A673 (cell line): Measurements from ENCODE around the gene SLC38A2. TPM values are rescaled to one million over a fixed set of nuclear protein-coding genes. Genes with fewer than 3 reads are reported as not detected.

Experiments
- BruUV-seq: library from RNA; stranded (reverse); fragments of 400-500 nt; replicated peaks from 2 replicates; lab custom pipeline; 2021; lab: Mats Ljungman, UMichigan
- CTCF ChIA-PET: fragments of 300-600 bp; sonication (Branson Sonifier 250); formaldehyde crosslinking; loops from one replicate; lab custom pipeline; 2022; ENCODE audit warnings: antibody characterized with exemption; lab: Charles Lee
- POLR2A ChIA-PET: fragments of 300-600 bp; sonication (Branson Sonifier 250); formaldehyde crosslinking; loops from one replicate; lab custom pipeline; 2022; ENCODE audit warnings: antibody characterized with exemption; ENCODE audit not compliant: low non-redundant PET; lab: Charles Lee
- DNase-seq: peaks from one replicate; pipeline ENCODE4 v3.0.0-alpha.2; 2015; ENCODE audit warnings: low spot score
- H3K27ac ChIP-seq: fragments of 200-600 bp; sonication (generic); 2 replicates; pipeline ENCODE4 v1.5.1; 2016; ENCODE audit warnings: mixed run types, low read depth, mild to moderate bottlenecking, mixed read lengths, antibody characterized with exemption, low read length; ENCODE audit not compliant: poor library complexity, severe bottlenecking
- H3K27me3 ChIP-seq: fragments of 200-600 bp; sonication (generic); replicated peaks from 2 replicates; pipeline ENCODE4 v1.6.1; 2017; ENCODE audit warnings: mixed run types, low read depth, mild to moderate bottlenecking, mixed read lengths, antibody characterized with exemption, low read length; ENCODE audit not compliant: insufficient read depth, poor library complexity
- H3K36me3 ChIP-seq: fragments of 200-600 bp; sonication (generic); 2 replicates; pipeline ENCODE4 v1.6.1; 2016; ENCODE audit warnings: mixed run types, mild to moderate bottlenecking, mixed read lengths, antibody characterized with exemption, low read length; ENCODE audit not compliant: insufficient read depth, poor library complexity, severe bottlenecking
- H3K4me1 ChIP-seq: fragments of 200-600 bp; sonication (generic); 2 replicates; pipeline ENCODE4 v1.6.1; 2017; ENCODE audit warnings: mixed run types, mild to moderate bottlenecking, mixed read lengths, antibody characterized with exemption, low read length; ENCODE audit not compliant: insufficient read depth, poor library complexity, severe bottlenecking
- H3K4me3 ChIP-seq: fragments of 200-600 bp; sonication (generic); 2 replicates; pipeline ENCODE4 v1.5.1; 2016; ENCODE audit warnings: low read depth, mixed run types, mild to moderate bottlenecking, mixed read lengths, low read length; ENCODE audit not compliant: poor library complexity, severe bottlenecking
- H3K9me3 ChIP-seq: fragments of 200-600 bp; sonication (generic); 2 replicates; pipeline ENCODE4 v1.6.1; 2016; ENCODE audit warnings: mixed run types, low read depth, mild to moderate bottlenecking, mixed read lengths, antibody characterized with exemption, low read length; ENCODE audit not compliant: poor library complexity, severe bottlenecking
- CTCF ChIP-seq: fragments of 300-800, 200-600 bp; sonication (generic); conservative IDR thresholded peaks from 2 replicates; pipeline ENCODE4 v1.5.1; 2017; ENCODE audit warnings: low read depth, mild to moderate bottlenecking, antibody characterized with exemption, low read length, moderate library complexity, mixed read lengths
- EZH2 ChIP-seq: fragments of 200-600 bp; sonication (generic); IDR thresholded peaks from 2 replicates; pipeline ENCODE4 v1.6.1; 2017; ENCODE audit warnings: borderline replicate concordance, low read depth, mild to moderate bottlenecking, mixed read lengths, antibody characterized with exemption, low read length; ENCODE audit not compliant: poor library complexity, severe bottlenecking
- intact Hi-C: fragments of 100-400 bp; cut with micrococcal nuclease; formaldehyde crosslinking; loops from one replicate; pipeline ENCODE4 v1.10.0; 2022; ENCODE audit not compliant: unreplicated experiment
- total RNA-seq: library from RNA; stranded (reverse); gene quantifications from 2 replicates; pipeline ENCODE4 v1.2.3, GENCODE V29; 2021

The SLC38A2 gene
- total RNA-seq, 1 experiment from 2014 or later: 440 TPM

DNA sequence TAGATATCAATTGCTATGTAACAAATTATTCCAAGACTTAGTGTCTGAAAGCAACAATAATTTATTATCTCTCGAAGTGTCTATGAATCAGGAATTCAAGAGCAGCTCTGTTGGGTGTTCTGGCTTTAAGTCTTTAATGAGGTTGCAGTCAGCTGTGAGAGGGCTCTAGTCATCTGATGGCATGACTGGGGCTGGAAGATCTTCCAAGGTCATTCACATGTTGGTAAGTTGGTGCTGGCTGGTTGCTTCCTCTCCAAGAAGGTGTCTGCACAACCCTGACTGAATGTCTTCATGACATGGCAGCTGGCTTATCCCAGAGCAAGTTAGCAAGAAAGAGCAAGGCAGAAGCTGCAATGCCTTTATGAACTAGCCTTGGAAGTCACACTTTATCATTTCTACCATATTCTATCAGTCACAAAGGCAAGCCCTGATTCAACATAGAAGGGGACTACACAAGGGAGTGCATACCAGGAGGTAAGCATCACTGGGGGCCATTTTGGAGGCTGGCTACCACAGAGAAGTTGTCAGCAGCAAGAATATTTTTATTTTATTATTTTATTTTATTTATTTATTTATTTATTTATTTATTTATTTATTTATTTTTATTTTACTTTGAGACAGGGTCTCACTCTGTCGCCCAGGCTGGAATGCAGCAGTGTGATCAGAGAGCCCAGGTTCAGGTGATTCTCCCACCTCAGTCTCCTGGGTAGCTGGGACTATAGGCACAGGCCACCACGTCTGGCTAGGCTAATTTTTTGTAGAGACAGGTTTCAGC, 7.6 kb upstream of the SLC38A2 start:
- POLR2A ChIA-PET: interaction anchor here (0.5 to 0.6 kb wide), 2 partner anchors 111 to 254 kb away, joined by 3 to 4 read pairs; partner anchors contain the start of gene SLC38A1
- no peaks in the 10 kb centered on the region for H3K36me3 ChIP-seq
- H3K4me3 ChIP-seq: no peak overlapping the region
- H3K4me1 ChIP-seq: peaks cover 24% of the 10 kb centered on the region
- TF ChIP-seq EZH2 (no peak), CTCF (no peak)
- intact Hi-C loops: no loop called here
- no peak overlapping the region for H3K27ac ChIP-seq
- CTCF ChIA-PET: no interaction called here
- no peak for DNase-seq
- no TSS peak for BruUV-seq
- no peaks in the 10 kb centered on the region for H3K27me3 ChIP-seq
- no peaks in the 10 kb centered on the region for H3K9me3 ChIP-seq

GRCh38 chr12:46379352-46379751, 6.8 kb upstream of the SLC38A2 start:
- TF ChIP-seq EZH2 (no peak), CTCF (no peak)
- intact Hi-C loops: no loop called here
- BruUV-seq: no TSS peak
- CTCF ChIA-PET: no interaction called here
- H3K27ac ChIP-seq: no peak overlapping the region
- H3K9me3 ChIP-seq: no peaks in the 10 kb centered on the region
- no peak overlapping the region for H3K4me3 ChIP-seq
- peaks cover 16% of the 10 kb centered on the region for H3K4me1 ChIP-seq
- POLR2A ChIA-PET: interaction anchor here (0.6 kb wide), 1 partner anchor 110 kb away, joined by 3 read pairs; the partner anchor contains the start of gene SLC38A1
- no peaks in the 10 kb centered on the region for H3K36me3 ChIP-seq
- no peak for DNase-seq
- no peaks in the 10 kb centered on the region for H3K27me3 ChIP-seq

DNA sequence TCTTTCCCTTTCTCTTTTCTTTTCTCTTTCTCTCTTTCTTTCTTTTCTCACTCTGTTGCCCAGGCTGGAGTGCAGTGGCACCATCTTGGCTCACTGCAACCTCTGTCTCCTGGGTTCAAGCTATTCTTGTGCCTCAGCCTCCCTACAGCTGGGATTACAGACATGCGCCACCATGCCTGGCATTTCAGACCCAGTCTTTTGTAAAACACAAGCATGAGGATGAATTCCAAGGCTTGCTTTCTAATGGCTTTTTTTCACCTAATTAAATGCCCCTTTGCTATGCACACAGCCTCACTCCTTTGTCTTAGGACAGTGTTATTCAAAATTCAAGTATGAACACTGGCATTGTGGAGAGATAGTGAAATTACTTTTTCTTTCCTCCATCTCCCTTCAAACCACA, 6.0 kb upstream of the SLC38A2 start:
- no peak overlapping the region for H3K4me3 ChIP-seq
- BruUV-seq: no TSS peak
- H3K27ac ChIP-seq: no peak overlapping the region
- H3K4me1 ChIP-seq: peaks cover 22% of the 10 kb centered on the region
- H3K27me3 ChIP-seq: no peaks in the 10 kb centered on the region
- no peaks in the 10 kb centered on the region for H3K9me3 ChIP-seq
- CTCF ChIA-PET: no interaction called here
- no peaks in the 10 kb centered on the region for H3K36me3 ChIP-seq
- TF ChIP-seq CTCF (no peak), EZH2 (no peak)
- POLR2A ChIA-PET: interaction anchor here (0.7 kb wide), 1 partner anchor 78 kb away, joined by 3 read pairs; no protein-coding TSS in a partner anchor
- intact Hi-C loops: no loop called here
- DNase-seq: no peak
